Effector memory CD8-positive, alpha-beta T cell (primary cell): ENCODE measurements around the gene ITPKB.
A peak's percentile ranks its signal among the peaks of the same experiment; 100 is the strongest.
"Not testable (repeated sequence)": the region's sequence is repeated elsewhere in the genome, so short reads cannot be mapped to it uniquely, and the experiment has no call there.

Experiments
- ATAC-seq: fragments of 150-1000 bp; cut with Tn5 transposase; replicated peaks from 2 replicates; pipeline ENCODE4 v1.10.0; 2021; ENCODE audit warnings: mild to moderate bottlenecking, moderate library complexity
- DNase-seq, 3 experiments: peaks; one replicate each; pipeline ENCODE4 v3.0.0; 2021
- H3K27ac Mint-ChIP-seq, 2 donors: one replicate each; pipeline ENCODE4 v1.8.0; 2022; ENCODE audit warnings: mild to moderate bottlenecking in 2 of 2, mixed read lengths in 2 of 2, moderate library complexity in 2 of 2
- H3K27me3 Mint-ChIP-seq, 2 donors: one replicate each; pipeline ENCODE4 v1.8.0; 2022; ENCODE audit warnings: mixed read lengths in 2 of 2
- H3K36me3 Mint-ChIP-seq: one replicate; pipeline ENCODE4 v1.8.0; 2022; ENCODE audit warnings: mild to moderate bottlenecking, moderate library complexity, mixed read lengths; ENCODE audit not compliant: insufficient read depth
- H3K4me1 Mint-ChIP-seq, 2 donors: one replicate each; pipeline ENCODE4 v1.8.0; 2022; ENCODE audit warnings: low read depth in 2 of 2, mixed read lengths in 2 of 2
- H3K4me3 Mint-ChIP-seq, 2 donors: one replicate each; pipeline ENCODE4 v1.8.0; 2022; ENCODE audit warnings: mild to moderate bottlenecking in 2 of 2, mixed read lengths in 2 of 2, moderate library complexity in 2 of 2
- H3K9me3 Mint-ChIP-seq, 2 donors: one replicate each; pipeline ENCODE4 v1.8.0; 2022; ENCODE audit warnings: mixed read lengths in 2 of 2

ITPKB gene

DNA sequence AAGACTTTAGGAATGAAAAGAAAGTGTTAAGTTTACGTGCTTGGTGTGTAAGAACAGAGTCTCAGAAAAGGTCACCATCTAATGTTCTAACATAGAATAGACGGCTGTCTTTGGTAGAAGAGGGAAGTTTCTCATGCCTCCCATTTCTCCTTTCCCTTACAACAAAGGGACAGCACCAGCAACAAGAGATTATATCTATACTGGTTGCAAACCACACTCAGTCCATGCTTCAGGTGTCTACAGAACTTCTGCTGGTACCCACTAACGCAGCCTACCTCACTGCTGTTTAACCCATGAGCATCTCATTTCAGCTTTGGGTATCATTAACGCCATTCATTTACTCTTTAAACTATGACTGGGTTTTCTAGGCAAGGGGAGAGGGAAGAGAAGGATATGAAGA is 9.2 kb upstream of the ITPKB start:
- H3K27ac Mint-ChIP-seq, result no peak overlapping the region
- H3K36me3 Mint-ChIP-seq, result no peaks in the 10 kb centered on the region
- DNase-seq (no peak), ATAC-seq (no peak)
- no peak overlapping the region for H3K4me3 Mint-ChIP-seq
- no peaks in the 10 kb centered on the region for H3K27me3 Mint-ChIP-seq
- H3K9me3 Mint-ChIP-seq, result no peaks in the 10 kb centered on the region
- H3K4me1 Mint-ChIP-seq, result peaks cover under 1 to 1% of the 10 kb centered on the region in 2 donors

DNA sequence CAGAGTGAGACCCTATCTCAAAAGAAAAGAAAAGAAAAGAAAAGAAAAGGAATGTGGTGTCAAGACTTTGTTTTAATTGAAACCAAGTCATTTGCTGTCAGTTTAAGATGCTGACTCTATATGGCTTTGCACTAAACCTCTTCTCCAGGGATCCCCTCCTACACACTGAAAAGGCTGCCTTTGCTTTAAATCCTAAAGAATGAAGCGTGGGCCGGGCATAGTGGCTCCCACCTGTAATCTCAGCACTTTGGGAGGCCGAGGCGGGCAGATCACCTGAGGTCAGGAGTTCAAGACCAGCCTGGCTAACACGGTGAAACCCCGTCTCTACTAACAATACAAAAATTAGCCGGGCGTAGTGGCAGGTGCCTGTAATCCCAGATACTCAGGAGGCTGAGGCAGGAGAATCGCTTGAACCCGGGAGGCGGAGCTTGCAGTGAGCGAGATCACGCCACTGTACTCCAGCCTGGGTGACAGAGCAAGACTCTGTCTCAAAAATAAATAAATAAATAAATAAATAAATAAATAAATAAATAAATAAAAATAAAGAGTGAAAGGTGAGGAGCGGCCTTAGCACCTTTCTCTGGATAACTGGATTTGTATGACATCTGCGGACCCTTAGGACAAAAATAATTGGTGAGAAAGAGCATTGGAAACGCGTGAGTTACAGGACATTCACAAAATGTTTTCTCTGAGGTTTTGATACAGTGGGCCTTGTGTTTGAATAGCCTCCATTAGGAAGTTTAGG is 8.6 kb upstream of the ITPKB start:
- not testable (repeated sequence) for H3K27me3 Mint-ChIP-seq, H3K4me1 Mint-ChIP-seq, DNase-seq, H3K27ac Mint-ChIP-seq, ATAC-seq, H3K36me3 Mint-ChIP-seq, H3K4me3 Mint-ChIP-seq, H3K9me3 Mint-ChIP-seq

DNA sequence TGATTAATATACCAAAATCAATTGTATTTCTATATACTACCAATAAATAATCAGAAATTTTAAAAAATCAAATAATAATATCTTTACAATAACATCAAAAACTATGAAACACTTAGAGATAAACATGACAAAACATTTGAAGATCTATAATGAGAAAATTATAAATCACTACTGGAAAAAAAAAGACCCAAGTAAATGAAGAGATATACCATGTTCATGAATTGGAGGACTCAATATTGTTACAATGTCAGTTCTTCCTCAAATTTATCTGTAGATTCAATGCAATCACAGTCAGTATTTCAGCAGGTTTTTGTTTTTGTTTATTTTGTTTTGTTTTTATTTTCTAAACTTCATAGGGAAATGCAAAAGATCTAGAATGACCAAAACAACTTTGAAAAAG is 4.2 kb upstream of the ITPKB start:
- H3K36me3 Mint-ChIP-seq, result peaks cover 18% of the 10 kb centered on the region
- DNase-seq (no peak), ATAC-seq (no peak)
- H3K27ac Mint-ChIP-seq, result peak overlapping the region in 1 of 2 donors; percentile 30
- peaks cover 5 to 7% of the 10 kb centered on the region in 2 donors for H3K4me1 Mint-ChIP-seq
- H3K27me3 Mint-ChIP-seq, result no peaks in the 10 kb centered on the region
- H3K9me3 Mint-ChIP-seq, result no peaks in the 10 kb centered on the region
- H3K4me3 Mint-ChIP-seq, result no peak overlapping the region

DNA sequence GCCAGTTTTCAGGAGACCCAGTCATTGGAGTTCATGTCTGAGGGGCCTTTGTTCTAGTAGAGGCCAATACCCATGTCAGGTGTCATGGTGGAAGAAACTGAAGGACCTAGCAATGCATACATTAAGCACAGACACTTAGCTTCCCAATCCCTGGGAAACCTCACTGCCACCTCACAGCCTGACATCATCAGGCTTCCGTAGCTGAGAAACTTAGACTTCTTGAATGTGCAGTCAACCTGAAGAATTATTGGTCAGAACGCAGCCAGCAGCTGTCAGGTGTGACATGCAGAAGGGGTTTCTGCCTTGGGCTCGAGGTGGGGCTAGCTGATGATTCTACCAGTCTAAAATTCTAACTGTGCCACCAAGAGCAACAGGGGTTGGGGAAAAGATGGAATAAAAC is 1.9 kb upstream of the ITPKB start:
- no peak for DNase-seq
- Mint-ChIP-seq H3K4me1 (peaks cover 9 to 11% of the 10 kb centered on the region in 2 donors), H3K27me3 (no peaks in the 10 kb centered on the region), H3K9me3 (no peaks in the 10 kb centered on the region), H3K4me3 (peak overlapping the region in 1 of 2 donors; percentile 31), H3K36me3 (peaks cover 40% of the 10 kb centered on the region), H3K27ac (no peak overlapping the region)
- ATAC-seq, result no peak

DNA sequence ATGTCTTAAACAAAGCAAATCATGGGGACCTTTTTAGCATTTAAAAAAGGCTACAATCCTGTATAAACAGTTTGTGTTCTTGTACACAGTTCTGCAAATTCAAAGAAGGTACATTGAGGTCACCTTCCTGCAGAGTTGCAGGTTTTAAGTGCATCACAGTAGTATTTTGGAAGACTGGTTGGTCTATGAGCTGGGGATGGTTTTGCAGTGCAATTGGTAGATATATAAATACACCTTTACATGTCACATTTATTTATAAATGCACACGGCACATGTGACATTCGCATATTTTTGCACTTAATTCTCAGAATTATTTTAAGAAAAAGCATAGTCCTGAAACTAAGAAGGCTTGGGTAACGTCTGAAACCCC is 599 bp upstream of the ITPKB start:
- Mint-ChIP-seq H3K36me3 (peaks cover 52% of the 10 kb centered on the region), H3K4me1 (peaks cover 15 to 23% of the 10 kb centered on the region in 2 donors), H3K27me3 (no peaks in the 10 kb centered on the region), H3K4me3 (peak overlapping the region; percentile 87 to 97), H3K27ac (peak overlapping the region; percentile 89 to 93), H3K9me3 (no peaks in the 10 kb centered on the region)
- DNase-seq (no peak), ATAC-seq (peak; percentile 6)

DNA sequence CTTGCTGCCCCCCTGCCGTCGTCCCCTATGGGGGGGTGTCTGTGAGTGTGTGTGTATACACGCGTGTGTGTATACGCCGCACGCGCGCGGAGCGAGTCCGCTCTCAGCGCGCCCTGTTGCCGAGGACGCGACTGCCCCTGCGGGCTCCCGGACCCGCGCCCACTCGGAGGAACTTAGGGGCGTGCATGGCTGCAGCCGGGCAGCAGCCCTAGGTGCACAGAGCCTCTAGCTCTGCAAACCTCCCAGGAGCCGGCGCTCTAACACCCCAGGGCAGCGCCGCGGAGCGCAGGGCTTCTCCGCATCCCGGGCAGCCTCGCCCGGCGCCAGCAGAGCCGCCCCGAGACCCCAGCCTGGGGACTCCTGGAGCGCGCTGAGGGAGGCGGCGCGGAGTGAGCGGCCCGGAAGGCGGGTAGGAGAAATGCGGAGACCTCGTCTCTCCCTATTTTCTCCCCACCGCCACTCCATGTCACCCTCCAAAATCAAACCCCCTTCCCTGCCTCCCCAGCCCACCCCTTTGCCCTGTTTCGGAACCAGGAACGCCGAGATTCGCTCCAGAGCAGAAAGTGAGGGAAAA is 574 bp downstream of the ITPKB start:
- peak overlapping the region; percentile 87 to 97 for H3K4me3 Mint-ChIP-seq
- H3K9me3 Mint-ChIP-seq, result no peaks in the 10 kb centered on the region
- H3K27ac Mint-ChIP-seq, result peak overlapping the region; percentile 89 to 93
- ATAC-seq, result peak; percentile 15
- H3K36me3 Mint-ChIP-seq, result peaks cover 58% of the 10 kb centered on the region
- H3K4me1 Mint-ChIP-seq, result peaks cover 27 to 34% of the 10 kb centered on the region in 2 donors
- peak in 1 of 3 experiments; percentile 47 for DNase-seq
- no peaks in the 10 kb centered on the region for H3K27me3 Mint-ChIP-seq

DNA sequence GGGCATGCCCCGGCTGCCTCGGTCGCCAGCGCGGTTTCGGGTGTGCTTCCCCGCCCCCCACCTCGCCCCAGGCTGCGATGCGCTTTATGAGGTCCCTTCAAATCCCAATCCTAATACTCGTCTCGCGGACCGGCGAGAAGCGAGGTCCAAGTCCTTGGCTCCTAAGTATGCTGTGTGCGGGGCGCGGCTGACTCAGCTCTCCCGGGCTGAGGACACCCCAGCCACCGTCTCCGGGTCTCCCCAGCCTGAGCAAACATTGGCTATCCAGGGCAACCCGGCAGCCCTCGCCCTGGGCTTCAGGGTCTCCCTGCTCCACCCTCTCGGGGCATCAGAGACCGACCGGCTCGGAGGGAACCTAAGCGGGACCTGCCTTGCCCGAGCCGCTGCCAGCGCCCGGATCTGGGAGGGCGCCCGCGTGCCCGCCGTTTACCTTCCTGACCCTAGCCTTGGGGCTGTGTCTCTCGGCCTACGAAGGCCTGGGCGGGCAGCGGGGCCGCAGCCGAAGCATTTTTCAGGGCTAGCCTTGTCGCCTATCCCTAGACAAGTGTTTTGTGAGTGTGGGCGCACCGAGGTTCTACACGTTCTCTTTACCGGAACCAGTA is 1.2 kb downstream of the ITPKB start:
- ATAC-seq, result peak; percentile 26
- Mint-ChIP-seq H3K27ac (peak overlapping the region; percentile 89 to 93), H3K4me1 (peaks cover 33 to 38% of the 10 kb centered on the region in 2 donors), H3K36me3 (peaks cover 60% of the 10 kb centered on the region), H3K4me3 (peak overlapping the region; percentile 87 to 97), H3K27me3 (no peaks in the 10 kb centered on the region), H3K9me3 (no peaks in the 10 kb centered on the region)
- DNase-seq, result peak; percentile 29 to 49 (median 32)

DNA sequence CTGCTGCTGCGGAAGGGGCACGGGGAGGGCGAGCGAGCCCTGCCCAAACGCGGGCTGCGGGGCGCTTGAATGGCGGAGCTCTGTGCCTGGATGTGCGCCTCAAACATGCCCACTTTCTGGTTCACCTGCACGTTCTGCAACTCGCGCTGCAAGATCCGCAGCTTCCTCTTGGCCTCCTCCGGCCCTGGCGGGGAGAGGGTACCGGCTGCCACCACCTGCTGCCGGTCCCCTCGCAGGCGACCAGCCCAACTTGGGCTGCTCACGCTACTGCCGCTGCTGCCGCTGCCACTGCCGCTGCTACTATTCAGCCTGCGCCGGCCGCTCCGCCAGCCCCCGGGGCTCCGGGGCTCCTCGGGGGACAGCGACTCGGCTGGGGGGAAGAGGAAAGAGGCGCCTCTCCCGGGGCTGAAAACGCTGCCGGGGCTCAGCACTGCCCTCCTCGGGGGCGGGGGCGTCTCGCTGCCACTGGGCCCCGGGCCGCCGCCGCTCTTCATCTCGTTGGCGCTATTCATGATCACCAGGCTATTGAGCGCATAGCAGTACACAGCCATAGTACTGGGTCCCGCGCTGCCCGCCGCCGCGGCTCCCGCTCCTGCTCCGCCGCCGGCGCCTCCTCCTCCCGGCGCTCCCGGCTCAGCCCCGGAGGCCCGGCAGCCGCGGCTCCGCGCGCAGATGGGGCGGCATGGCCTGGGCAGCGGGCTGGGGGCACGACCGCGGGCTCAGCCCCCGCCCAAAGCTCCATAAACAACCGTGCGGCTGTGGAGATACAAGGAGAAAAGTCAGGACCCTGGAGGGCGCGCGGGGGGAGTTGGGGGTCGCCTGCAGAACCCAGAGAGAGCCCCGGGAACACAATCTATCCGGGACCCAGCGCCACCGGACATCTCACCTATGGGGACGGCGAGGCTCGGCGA is 1.9 kb downstream of the ITPKB start:
- Mint-ChIP-seq H3K36me3 (peaks cover 63% of the 10 kb centered on the region), H3K27me3 (no peaks in the 10 kb centered on the region)
- peak; percentile 56 to 62 (median 59) for DNase-seq

DNA sequence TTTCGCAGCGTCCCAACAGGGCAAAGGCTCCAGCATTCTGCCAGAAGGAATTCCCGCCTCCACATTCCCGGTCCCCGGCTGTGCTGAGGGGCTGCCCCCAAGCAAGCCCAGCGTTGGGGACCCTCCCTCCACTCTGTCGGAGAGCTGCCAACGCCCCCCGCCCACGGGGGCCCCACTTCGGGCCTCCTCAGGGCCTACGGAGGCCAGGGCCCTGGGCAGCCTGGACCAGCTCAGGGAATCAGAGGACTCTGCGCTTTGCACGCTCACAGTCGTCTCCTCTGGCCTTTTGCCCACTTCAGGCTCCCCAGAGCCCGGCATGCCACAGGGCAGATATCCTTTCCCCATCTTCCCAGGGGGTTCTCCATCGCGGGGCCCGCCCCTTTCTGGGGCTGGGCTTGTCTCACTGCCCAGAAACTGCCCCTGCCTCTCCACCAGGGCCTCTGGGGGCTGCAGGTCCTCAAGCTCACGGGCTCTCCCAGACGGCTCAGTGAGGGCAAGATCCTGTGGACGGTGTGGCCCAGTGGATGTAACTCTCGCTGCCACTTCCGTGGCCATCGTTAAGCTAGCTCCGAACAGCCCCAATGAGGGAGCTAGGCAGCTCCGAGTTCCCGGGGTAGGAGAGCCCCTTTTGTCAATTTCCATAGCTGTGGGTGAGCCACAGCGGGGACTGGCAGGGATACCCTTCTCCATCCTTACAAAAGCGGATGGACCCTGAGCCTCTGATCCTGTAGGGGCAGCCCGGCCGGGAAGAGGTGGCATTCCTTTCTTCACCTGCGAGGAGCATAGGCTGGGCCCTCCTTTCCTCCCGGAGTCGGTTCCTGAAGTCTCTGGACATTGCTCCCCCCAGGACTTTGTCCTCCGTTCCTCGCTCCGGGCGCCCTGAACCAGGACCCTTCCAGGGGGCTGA is 2.8 kb downstream of the ITPKB start:
- ATAC-seq, result no peak
- Mint-ChIP-seq H3K4me1 (peaks cover 44 to 48% of the 10 kb centered on the region in 2 donors), H3K4me3 (peak overlapping the region; percentile 87 to 97), H3K36me3 (peaks cover 72% of the 10 kb centered on the region), H3K27ac (peak overlapping the region; percentile 89 to 93), H3K27me3 (no peaks in the 10 kb centered on the region), H3K9me3 (no peaks in the 10 kb centered on the region)
- no peak for DNase-seq

More for the DNA sequence above, 1.9 kb downstream of the ITPKB start:
- Mint-ChIP-seq H3K9me3 (no peaks in the 10 kb centered on the region), H3K27ac (peak overlapping the region; percentile 89 to 93), H3K4me1 (peaks cover 37 to 41% of the 10 kb centered on the region in 2 donors), H3K4me3 (peak overlapping the region; percentile 87 to 97)
- ATAC-seq, result peak; percentile 62

DNA sequence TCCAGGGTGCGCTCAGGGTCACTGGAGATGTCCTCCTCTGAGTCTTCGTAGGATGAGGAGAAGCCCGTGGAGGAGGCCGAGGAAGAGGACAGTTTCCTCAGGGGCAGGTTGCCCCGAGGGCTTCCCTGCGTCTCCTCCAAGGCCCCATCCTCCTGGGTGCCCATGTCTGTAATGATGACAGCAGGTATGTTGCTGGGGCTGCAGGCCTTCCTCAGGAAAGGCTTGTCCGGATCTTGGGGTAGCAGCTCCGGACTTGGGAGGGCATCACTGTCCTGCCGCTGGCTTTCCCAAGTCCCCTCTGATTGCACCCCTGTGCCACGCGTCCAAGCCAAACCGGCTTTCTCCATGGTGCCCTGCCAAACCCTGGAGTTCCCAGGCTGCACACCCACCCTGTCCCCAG is 3.5 kb downstream of the ITPKB start:
- H3K27ac Mint-ChIP-seq, result peak overlapping the region; percentile 89 to 93
- H3K4me3 Mint-ChIP-seq, result peak overlapping the region; percentile 87 to 97

DNA sequence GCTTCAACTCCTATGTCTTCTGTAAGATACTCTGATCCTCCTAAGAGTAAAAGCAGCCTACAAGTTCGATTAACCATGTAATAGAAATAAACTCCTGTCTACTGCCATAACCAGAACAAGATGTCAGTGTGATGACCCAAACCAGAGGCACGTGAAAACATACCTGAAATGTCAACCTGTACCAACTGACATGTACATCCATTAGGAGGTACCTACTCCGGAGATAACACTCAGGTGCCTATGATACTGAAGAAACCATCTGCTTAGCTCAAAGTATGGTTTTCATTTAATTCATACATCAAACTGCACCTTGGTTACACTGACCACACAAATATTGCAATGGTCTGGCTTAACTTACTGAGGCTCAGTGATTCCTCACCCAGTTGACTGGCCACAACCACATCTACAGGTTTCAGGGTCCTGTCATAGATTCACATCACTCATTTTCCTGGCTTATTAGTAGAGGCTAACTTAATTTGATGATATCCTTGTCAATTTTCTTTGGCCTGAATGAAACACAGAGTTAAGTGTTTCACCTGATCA is 4.4 kb downstream of the ITPKB start:
- peaks cover 83% of the 10 kb centered on the region for H3K36me3 Mint-ChIP-seq
- H3K4me1 Mint-ChIP-seq, result peaks cover 53 to 56% of the 10 kb centered on the region in 2 donors
- H3K4me3 Mint-ChIP-seq, result peak overlapping the region; percentile 87 to 97
- no peak for ATAC-seq
- H3K27me3 Mint-ChIP-seq, result no peaks in the 10 kb centered on the region
- H3K27ac Mint-ChIP-seq, result peak overlapping the region; percentile 89 to 93
- H3K9me3 Mint-ChIP-seq, result no peaks in the 10 kb centered on the region
- DNase-seq, result no peak

More for the DNA sequence above, 3.5 kb downstream of the ITPKB start:
- Mint-ChIP-seq H3K36me3 (peaks cover 77% of the 10 kb centered on the region), H3K9me3 (no peaks in the 10 kb centered on the region), H3K27me3 (no peaks in the 10 kb centered on the region), H3K4me1 (peaks cover 50 to 52% of the 10 kb centered on the region in 2 donors)
- DNase-seq (no peak), ATAC-seq (no peak)

DNA sequence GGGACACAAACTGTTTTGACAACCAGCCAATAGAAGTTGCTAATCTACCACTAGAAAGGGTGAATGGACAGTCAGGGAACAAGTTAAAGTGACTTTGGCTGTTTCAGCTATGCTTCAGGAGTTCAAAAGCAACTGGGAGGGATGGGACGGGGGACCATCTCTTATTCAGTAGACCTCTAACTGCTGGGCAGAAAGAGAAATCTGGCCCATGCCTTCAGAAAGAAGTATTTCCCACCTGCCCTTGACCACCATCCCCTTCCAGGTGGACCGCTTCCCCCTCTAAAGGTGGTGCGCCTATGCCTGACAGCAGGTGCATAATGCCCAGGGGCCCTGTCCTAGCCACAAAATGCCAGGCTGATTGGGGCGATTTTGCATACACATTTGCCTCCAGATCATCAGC is 5.2 kb downstream of the ITPKB start:
- Mint-ChIP-seq H3K9me3 (no peaks in the 10 kb centered on the region), H3K4me1 (peaks cover 56 to 59% of the 10 kb centered on the region in 2 donors), H3K36me3 (peaks cover 82% of the 10 kb centered on the region)

More for the DNA sequence above, 5.2 kb downstream of the ITPKB start:
- ATAC-seq (no peak), DNase-seq (no peak)
- Mint-ChIP-seq H3K27me3 (no peaks in the 10 kb centered on the region), H3K4me3 (peak overlapping the region; percentile 87 to 97), H3K27ac (peak overlapping the region; percentile 89 to 93)
